Astrocyte (in vitro differentiated cells and primary cell): Measurements from ENCODE around the gene TRIM16. TPM values are rescaled to one million over a fixed set of nuclear protein-coding genes. Genes with fewer than 3 reads are reported as not detected.

Experiments
- DNase-seq: peaks from one replicate; pipeline ENCODE4 v3.0.0-alpha.2; 2010; ENCODE audit warnings: low read depth
- FAIRE-seq: peaks from 2 replicates; lab custom pipeline; 2011; peaks lifted over from hg19 to GRCh38; lab: Jason Lieb, UNC
- H2AFZ ChIP-seq: 2 replicates; pipeline ENCODE4 v1.6.0; 2012; ENCODE audit warnings: low read depth, low read length, inconsistent platforms
- H3K27ac ChIP-seq: 2 replicates; pipeline ENCODE4 v1.5.1; 2011; ENCODE audit warnings: low read depth, low read length, inconsistent platforms
- H3K27me3 ChIP-seq: 2 replicates; pipeline ENCODE4 v1.6.0; 2011; ENCODE audit warnings: low read length, inconsistent platforms; ENCODE audit not compliant: insufficient read depth
- H3K36me3 ChIP-seq: 2 replicates; pipeline ENCODE4 v1.5.1; 2011; ENCODE audit warnings: low read length, inconsistent platforms; ENCODE audit not compliant: insufficient read depth
- H3K4me1 ChIP-seq: 2 replicates; pipeline ENCODE4 v1.5.1; 2011; ENCODE audit warnings: low read length, inconsistent platforms; ENCODE audit not compliant: insufficient read depth
- H3K4me2 ChIP-seq: 2 replicates; pipeline ENCODE4 v1.6.0; 2012; ENCODE audit warnings: low read length, inconsistent platforms
- H3K4me3 ChIP-seq: 2 replicates; pipeline ENCODE4 v1.5.1; 2011; ENCODE audit warnings: low read depth, mild to moderate bottlenecking, low read length, inconsistent platforms; ENCODE audit not compliant: insufficient read depth
- H3K79me2 ChIP-seq: 2 replicates; pipeline ENCODE4 v1.6.0; 2012; ENCODE audit warnings: mild to moderate bottlenecking, low read length, inconsistent platforms; ENCODE audit not compliant: insufficient read depth
- H3K9ac ChIP-seq: 2 replicates; pipeline ENCODE4 v1.6.0; 2012; ENCODE audit warnings: mild to moderate bottlenecking, low read length, inconsistent platforms
- H3K9me3 ChIP-seq: 2 replicates; pipeline ENCODE4 v1.5.1; 2012; ENCODE audit warnings: low read depth, mild to moderate bottlenecking, low read length, inconsistent platforms; ENCODE audit not compliant: insufficient read depth
- H4K20me1 ChIP-seq: 2 replicates; pipeline ENCODE4 v1.6.0; 2012; ENCODE audit warnings: low read length, inconsistent platforms; ENCODE audit not compliant: insufficient read depth
- H3K27ac Mint-ChIP-seq: one replicate; pipeline ENCODE4 v1.8.0; 2021; ENCODE audit warnings: mild to moderate bottlenecking, mixed read lengths; ENCODE audit not compliant: unreplicated experiment
- H3K27me3 Mint-ChIP-seq: one replicate; pipeline ENCODE4 v1.8.0; 2021; ENCODE audit warnings: low read depth, mixed read lengths; ENCODE audit not compliant: unreplicated experiment
- H3K36me3 Mint-ChIP-seq: one replicate; pipeline ENCODE4 v1.8.0; 2021; ENCODE audit warnings: low read depth, mixed read lengths; ENCODE audit not compliant: unreplicated experiment
- H3K4me1 Mint-ChIP-seq: one replicate; pipeline ENCODE4 v1.8.0; 2021; ENCODE audit warnings: low read depth, mixed read lengths; ENCODE audit not compliant: unreplicated experiment
- H3K4me3 Mint-ChIP-seq: one replicate; pipeline ENCODE4 v1.8.0; 2021; ENCODE audit warnings: mild to moderate bottlenecking, moderate library complexity, mixed read lengths; ENCODE audit not compliant: unreplicated experiment
- H3K9me3 Mint-ChIP-seq: one replicate; pipeline ENCODE4 v1.8.0; 2021; ENCODE audit warnings: mild to moderate bottlenecking, mixed read lengths; ENCODE audit not compliant: unreplicated experiment
- CTCF ChIP-seq: IDR thresholded peaks from 2 replicates; pipeline ENCODE4 v1.5.1; 2011; ENCODE audit warnings: low read depth, mild to moderate bottlenecking, inconsistent platforms, low read length, moderate library complexity; ENCODE audit not compliant: insufficient read depth
- EZH2 ChIP-seq: IDR thresholded peaks from 2 replicates; pipeline ENCODE4 v1.6.1; 2012; ENCODE audit warnings: mild to moderate bottlenecking, low read length, inconsistent platforms; ENCODE audit not compliant: insufficient read depth
- total RNA-seq: library from RNA; stranded (reverse); gene quantifications from 2 replicates; pipeline ENCODE4 v1.2.1, GENCODE V29; 2021

TRIM16 gene
- total RNA-seq, 1 donor from 2014 or later, result 44.8 TPM

- Histone ChIP-seq H3K4me3 (no peak overlapping the region), H3K79me2 (no peaks in the 10 kb centered on the region), H3K9me3 (no peaks in the 10 kb centered on the region), H2AFZ (no peak overlapping the region), H3K9ac (no peak overlapping the region), H4K20me1 (no peaks in the 10 kb centered on the region), H3K27ac (no peak overlapping the region), H3K36me3 (peaks cover 5% of the 10 kb centered on the region), H3K4me1 (no peaks in the 10 kb centered on the region), H3K27me3 (no peaks in the 10 kb centered on the region), H3K4me2 (no peak overlapping the region)
- TF ChIP-seq CTCF (no peak), EZH2 (no peak)
- H3K9me3 Mint-ChIP-seq, result no peaks in the 10 kb centered on the region
- H3K4me1 Mint-ChIP-seq, result peaks cover 17% of the 10 kb centered on the region
- no peak overlapping the region for H3K27ac Mint-ChIP-seq
- H3K36me3 Mint-ChIP-seq, result peaks cover 32% of the 10 kb centered on the region
- H3K27me3 Mint-ChIP-seq, result no peaks in the 10 kb centered on the region
- FAIRE-seq, result no peak
- no peak overlapping the region for H3K4me3 Mint-ChIP-seq
- no peak for DNase-seq
Observed at GRCh38 chr17:15663691-15664090, 20.4 kb downstream of the TRIM16 start.

- H3K27me3 Mint-ChIP-seq, result no peaks in the 10 kb centered on the region
- H3K27ac Mint-ChIP-seq, result no peak overlapping the region
- peaks cover 35% of the 10 kb centered on the region for H3K36me3 Mint-ChIP-seq
- no peaks in the 10 kb centered on the region for H3K9me3 ChIP-seq
- no peaks in the 10 kb centered on the region for H4K20me1 ChIP-seq
- H3K27me3 ChIP-seq, result no peaks in the 10 kb centered on the region
- no peak overlapping the region for H3K9ac ChIP-seq
- H3K4me3 Mint-ChIP-seq, result no peak overlapping the region
- H3K27ac ChIP-seq, result no peak overlapping the region
- H3K4me1 ChIP-seq, result no peaks in the 10 kb centered on the region
- no peak for DNase-seq
- peaks cover 5% of the 10 kb centered on the region for H3K36me3 ChIP-seq
- H3K9me3 Mint-ChIP-seq, result no peaks in the 10 kb centered on the region
- no peak for TF ChIP-seq CTCF
- no peak for TF ChIP-seq EZH2
- H2AFZ ChIP-seq, result no peak overlapping the region
- FAIRE-seq, result no peak
- H3K79me2 ChIP-seq, result no peaks in the 10 kb centered on the region
- no peak overlapping the region for H3K4me2 ChIP-seq
- H3K4me3 ChIP-seq, result no peak overlapping the region
- H3K4me1 Mint-ChIP-seq, result peaks cover 21% of the 10 kb centered on the region
Observed at GRCh38 chr17:15663176-15663575, 20.9 kb downstream of the TRIM16 start.

- no peaks in the 10 kb centered on the region for H3K9me3 Mint-ChIP-seq
- no peak overlapping the region for H2AFZ ChIP-seq
- no peaks in the 10 kb centered on the region for H3K27me3 Mint-ChIP-seq
- H3K4me3 Mint-ChIP-seq, result no peak overlapping the region
- H3K27ac ChIP-seq, result no peak overlapping the region
- H3K4me1 Mint-ChIP-seq, result peaks cover 26% of the 10 kb centered on the region
- H3K9ac ChIP-seq, result no peak overlapping the region
- H3K36me3 ChIP-seq, result peaks cover 5% of the 10 kb centered on the region
- peaks cover 5% of the 10 kb centered on the region for H3K4me1 ChIP-seq
- FAIRE-seq (no peak), DNase-seq (peak; percentile 16)
- no peaks in the 10 kb centered on the region for H3K9me3 ChIP-seq
- peaks cover 37% of the 10 kb centered on the region for H3K36me3 Mint-ChIP-seq
- H3K27ac Mint-ChIP-seq, result no peak overlapping the region
- no peak overlapping the region for H3K4me2 ChIP-seq
- no peaks in the 10 kb centered on the region for H3K27me3 ChIP-seq
- no peaks in the 10 kb centered on the region for H4K20me1 ChIP-seq
- H3K4me3 ChIP-seq, result no peak overlapping the region
- H3K79me2 ChIP-seq, result no peaks in the 10 kb centered on the region
- TF ChIP-seq EZH2 (no peak), CTCF (no peak)
Observed at GRCh38 chr17:15662681-15663080, 21.4 kb downstream of the TRIM16 start.
